HEK293 (cell line): Measurements from ENCODE around the gene KLF13.

Source experiments
- CTCF ChIA-PET: fragments of 350-600 bp; formaldehyde crosslinking; extraction: SDS; loops from one replicate; lab custom pipeline; 2021; ENCODE audit warnings: antibody characterized with exemption; lab: Yijun Ruan, JAX
- POLR2A ChIA-PET: fragments of 300-600 bp; formaldehyde crosslinking; extraction: SDS; loops from one replicate; lab custom pipeline; 2020; ENCODE audit warnings: antibody characterized with exemption, inconsistent platforms; lab: Yijun Ruan, JAX
- H3K27ac ChIP-seq: fragments of 200-500 bp; sonication (Bioruptor generic); 2 replicates; pipeline ENCODE4 v1.5.1; 2014; ENCODE audit warnings: low read depth, low read length, control low read depth, inconsistent platforms; ENCODE audit errors: extremely low read depth
- H3K36me3 ChIP-seq, 2 experiments: fragments of 200-500 bp in 1 of 2; sonication (Bioruptor generic) in 1 of 2; 1 replicate in 1 of 2; 2 replicates in 1 of 2; pipeline ENCODE4 v1.5.1; 2014 to 2017; ENCODE audit warnings: inconsistent platforms in 2 of 2, low read length in 2 of 2; ENCODE audit not compliant: control insufficient read depth in 2 of 2, insufficient read depth in 1 of 2
- H3K4me1 ChIP-seq: fragments of 200-500 bp; sonication (Bioruptor generic); 2 replicates; pipeline ENCODE4 v1.5.1; 2014; ENCODE audit warnings: mild to moderate bottlenecking, low read length, inconsistent platforms; ENCODE audit not compliant: control insufficient read depth, insufficient read depth
- H3K4me3 ChIP-seq: 2 replicates; pipeline ENCODE4 v1.5.1; 2011; ENCODE audit warnings: low read depth, mild to moderate bottlenecking, control low read depth, low read length, moderate library complexity
- H3K9me3 ChIP-seq: fragments of 200-500 bp; sonication (Bioruptor generic); 2 replicates; pipeline ENCODE4 v1.5.1; 2014; ENCODE audit warnings: low read depth, low read length, inconsistent platforms; ENCODE audit not compliant: control insufficient read depth, insufficient read depth
- ELK4 ChIP-seq: IDR thresholded peaks from 2 replicates; pipeline ENCODE4 v1.6.1; 2011; ENCODE audit warnings: mild to moderate bottlenecking, low read depth, low read length, borderline replicate concordance
- KLF7 ChIP-seq: fragments of 450-650 bp; formaldehyde crosslinking; IDR thresholded peaks from 2 replicates; pipeline ENCODE4 v1.5.1; 2016; ENCODE audit warnings: missing biosample characterization, missing genetic modification characterization, borderline replicate concordance
- MYNN ChIP-seq: fragments of 450-650 bp; formaldehyde crosslinking; IDR thresholded peaks from 2 replicates; pipeline ENCODE4 v1.5.1; 2016; ENCODE audit warnings: missing biosample characterization, missing genetic modification characterization, borderline replicate concordance
- SALL2 ChIP-seq: fragments of 450-650 bp; formaldehyde crosslinking; IDR thresholded peaks from 2 replicates; pipeline ENCODE4 v1.5.0; 2017; ENCODE audit warnings: missing biosample characterization, mild to moderate bottlenecking, missing genetic modification characterization, borderline replicate concordance
- TSHZ1 ChIP-seq: fragments of 450-650 bp; formaldehyde crosslinking; IDR thresholded peaks from 2 replicates; pipeline ENCODE4 v1.5.1; 2016; ENCODE audit warnings: missing biosample characterization, missing genetic modification characterization, borderline replicate concordance
- ZFP3 ChIP-seq: fragments of 450-650 bp; formaldehyde crosslinking; IDR thresholded peaks from 2 replicates; pipeline ENCODE4 v1.5.1; 2016; ENCODE audit warnings: low read depth, missing biosample characterization, missing genetic modification characterization
- ZNF398 ChIP-seq: fragments of 450-650 bp; formaldehyde crosslinking; IDR thresholded peaks from 2 replicates; pipeline ENCODE4 v1.5.1; 2017; ENCODE audit warnings: missing biosample characterization, missing genetic modification characterization
- ZNF449 ChIP-seq: fragments of 450-650 bp; formaldehyde crosslinking; IDR thresholded peaks from 2 replicates; pipeline ENCODE4 v1.5.1; 2017; ENCODE audit warnings: missing biosample characterization, mild to moderate bottlenecking, missing genetic modification characterization, moderate library complexity
- ZNF513 ChIP-seq: fragments of 450-650 bp; IDR thresholded peaks from 2 replicates; pipeline ENCODE4 v1.5.1; 2018; ENCODE audit warnings: missing biosample characterization, missing genetic modification characterization
- ZNF514 ChIP-seq: fragments of 450-650 bp; formaldehyde crosslinking; IDR thresholded peaks from 2 replicates; pipeline ENCODE4 v1.5.1; 2016; ENCODE audit warnings: missing biosample characterization, missing genetic modification characterization
- ZNF518A ChIP-seq: fragments of 450-650 bp; formaldehyde crosslinking; conservative IDR thresholded peaks from 2 replicates; pipeline ENCODE4 v1.5.1; 2016; ENCODE audit warnings: low read depth, missing biosample characterization, missing genetic modification characterization
- ZNF555 ChIP-seq: fragments of 450-650 bp; formaldehyde crosslinking; conservative IDR thresholded peaks from 2 replicates; pipeline ENCODE4 v1.5.1; 2017; ENCODE audit warnings: missing biosample characterization, mild to moderate bottlenecking, missing genetic modification characterization, inconsistent platforms
- ZNF629 ChIP-seq: fragments of 450-650 bp; formaldehyde crosslinking; IDR thresholded peaks from 2 replicates; pipeline ENCODE4 v1.5.1; 2017; ENCODE audit warnings: missing biosample characterization, missing genetic modification characterization
- ZNF660 ChIP-seq: fragments of 450-650 bp; IDR thresholded peaks from 2 replicates; pipeline ENCODE4 v1.5.1; 2018; ENCODE audit warnings: missing biosample characterization, mild to moderate bottlenecking, missing genetic modification characterization
- ZNF677 ChIP-seq: fragments of 450-650 bp; IDR thresholded peaks from 2 replicates; pipeline ENCODE4 v1.5.0; 2018; ENCODE audit warnings: missing biosample characterization, mild to moderate bottlenecking, missing genetic modification characterization, moderate library complexity
- ZNF777 ChIP-seq: fragments of 450-650 bp; formaldehyde crosslinking; IDR thresholded peaks from 2 replicates; pipeline ENCODE4 v1.5.1; 2017; ENCODE audit warnings: missing biosample characterization, missing genetic modification characterization, borderline replicate concordance
- ZNF830 ChIP-seq: fragments of 450-650 bp; IDR thresholded peaks from 2 replicates; pipeline ENCODE4 v1.5.0; 2018; ENCODE audit warnings: missing biosample characterization, missing genetic modification characterization, low read depth, mild to moderate bottlenecking, moderate library complexity

Gene KLF13

GRCh38 chr15:31402003-31402402 lies 75.4 kb downstream of the KLF13 start (continued):
- TF ChIP-seq ZNF518A (no peak), ZNF660 (tag by site-specific recombination) (no peak), ZNF449 (tag by site-specific recombination) (no peak), ZNF830 (tag by site-specific recombination) (no peak), MYNN (no peak), SALL2 (tag by site-specific recombination) (no peak)

- CTCF ChIA-PET, result interaction anchor here (0.6 kb wide), 1 partner anchor 32 kb away, joined by 3 read pairs; no protein-coding TSS in a partner anchor
- H3K9me3 ChIP-seq, result no peaks in the 10 kb centered on the region
- no peaks in the 10 kb centered on the region for H3K36me3 ChIP-seq
- H3K4me1 ChIP-seq, result no peaks in the 10 kb centered on the region
- TF ChIP-seq ZNF629 (tag by site-specific recombination) (no peak), SALL2 (tag by site-specific recombination) (no peak), ZFP3 (tag by site-specific recombination) (no peak), ZNF398 (no peak), ZNF555 (tag by site-specific recombination) (no peak), ZNF677 (tag by site-specific recombination) (no peak), ZNF514 (tag by site-specific recombination) (no peak), TSHZ1 (tag by site-specific recombination) (no peak), KLF7 (no peak), ZNF513 (tag by site-specific recombination) (no peak), ZNF830 (tag by site-specific recombination) (no peak), ZNF777 (tag by site-specific recombination) (no peak), ELK4 (no peak)
- H3K27ac ChIP-seq, result no peak overlapping the region
- no peak overlapping the region for H3K4me3 ChIP-seq
- POLR2A ChIA-PET, result no interaction called here
Measured at GRCh38 chr15:31402511-31403056, 75.9 kb downstream of the KLF13 start.
